K562 (cell line): ENCODE results near the gene GPR37L1. TPM values are rescaled to one million over a fixed set of nuclear protein-coding genes. Genes with fewer than 3 reads are reported as not detected.
A peak's percentile ranks its signal among the peaks of the same experiment; 100 is the strongest.

ENCODE experiments used
- CBX8 ChIP-seq: fragments of 200-600 bp; sonication (generic); IDR thresholded peaks from 2 replicates; pipeline ENCODE4 v1.6.1; 2012; ENCODE audit warnings: borderline replicate concordance, mixed run types, low read depth, mild to moderate bottlenecking, moderate library complexity, mixed read lengths, low read length, control low read depth, inconsistent platforms; ENCODE audit not compliant: poor library complexity, severe bottlenecking; ENCODE audit errors: extremely low read depth
- CEBPG ChIP-seq, 3 experiments: fragments of 200-800 bp in 1 of 3; sonication (Bioruptor generic) in 1 of 3; sonication (generic) in 1 of 3; formaldehyde crosslinking in 1 of 3; IDR thresholded peaks in 2 of 3; conservative IDR thresholded peaks in 1 of 3; 2 replicates each; pipeline versions ENCODE4 v1.6.1 to v1.8.0; 2016 to 2022; ENCODE audit warnings: missing compliant biosample characterization in 2 of 3, missing genetic modification characterization in 2 of 3, mild to moderate bottlenecking in 1 of 3, missing genetic modification reagents in 1 of 3
- CREBBP ChIP-seq: IDR thresholded peaks from one replicate; pipeline ENCODE4 v1.6.1; 2012; ENCODE audit warnings: low read depth, mild to moderate bottlenecking, control low read depth, inconsistent platforms, low read length
- FOXJ2 ChIP-seq: fragments of 200-800 bp; sonication (Bioruptor generic); IDR thresholded peaks from 2 replicates; pipeline ENCODE4 v1.6.1; 2016; ENCODE audit warnings: missing genetic modification characterization, missing compliant biosample characterization
- FOXP1 ChIP-seq: sonication (generic); formaldehyde crosslinking; IDR thresholded peaks from 2 replicates; pipeline ENCODE4 v1.8.0; 2022; ENCODE audit warnings: mild to moderate bottlenecking, missing genetic modification reagents
- HDGF ChIP-seq: fragments of 450-650 bp; IDR thresholded peaks from 2 replicates; pipeline ENCODE4 v1.6.1; 2016
- HEY1 ChIP-seq: fragments of 250-450 bp; sonication (Bioruptor Pico); IDR thresholded peaks from 2 replicates; pipeline ENCODE4 v1.5.0; 2020; ENCODE audit warnings: mild to moderate bottlenecking, moderate library complexity, borderline replicate concordance
- HLTF ChIP-seq: fragments of 450-650 bp; IDR thresholded peaks from 2 replicates; pipeline ENCODE4 v1.6.1; 2016
- ILK ChIP-seq: fragments of 450-650 bp; IDR thresholded peaks from 2 replicates; pipeline ENCODE4 v1.6.1; 2016; ENCODE audit warnings: missing genetic modification characterization, low read depth, mild to moderate bottlenecking, missing compliant biosample characterization, moderate library complexity, borderline replicate concordance
- MTA1 ChIP-seq: fragments of 450-650 bp; IDR thresholded peaks from 2 replicates; pipeline ENCODE4 v1.6.1; 2017; ENCODE audit warnings: borderline replicate concordance
- PML ChIP-seq: IDR thresholded peaks from 2 replicates; pipeline ENCODE4 v1.6.1; 2012; ENCODE audit warnings: low read length, inconsistent platforms
- RAD51 ChIP-seq: fragments of 450-650 bp; IDR thresholded peaks from 2 replicates; pipeline ENCODE4 v1.7.1; 2016; ENCODE audit warnings: low read depth, mild to moderate bottlenecking, borderline replicate concordance
- SETDB1 ChIP-seq: IDR thresholded peaks from one replicate; pipeline ENCODE4 v1.6.1; 2012; ENCODE audit warnings: low read length, control low read depth, inconsistent platforms
- ZNF134 ChIP-seq: fragments of 250-450 bp; sonication (Bioruptor Pico); conservative IDR thresholded peaks from 2 replicates; pipeline ENCODE4 v1.4.0; 2020
- ZNF146 ChIP-seq: IDR thresholded peaks from one replicate; pipeline ENCODE4 v1.6.1; 2018; ENCODE audit warnings: missing compliant biosample characterization; ENCODE audit not compliant: unreplicated experiment
- polyA plus RNA-seq, 8 experiments: library from polyadenylated mRNA; depleted of rRNA in 4 of 8; stranded (reverse) in 5 of 8; unstranded in 3 of 8; fragments of >200 nt; fragmentation: Nextera tagmentation in 2 of 8; fragmentation: Illumina TruSeq in 1 of 8; extraction: Ambion mirVana in 2 of 8; extraction: Trizol in 1 of 8; gene quantifications; 2 replicates each; pipeline versions ENCODE4 v1.2.1 to v1.2.3, GENCODE V29; 2011 to 2014; ENCODE audit warnings: inconsistent platforms in 1 of 8, missing spikeins in 1 of 8
- total RNA-seq, 7 experiments: library from RNA; depleted of rRNA in 6 of 7; stranded (reverse); fragments of >200 nt in 6 of 7; fragmentation: Illumina TruSeq in 2 of 7; extraction: Trizol in 2 of 7; gene quantifications; 2 replicates each; pipeline versions ENCODE4 v1.2.1 to v1.2.3, GENCODE V29; 2011 to 2021; ENCODE audit warnings: low replicate concordance in 1 of 7
- TF ChIP-seq, protein P1 (sequence below): sonication (generic); formaldehyde crosslinking; IDR thresholded peaks from 2 replicates; pipeline ENCODE4 v1.8.1; 2022; ENCODE audit warnings: missing genetic modification reagents
- TF ChIP-seq, protein P2 (sequence below): fragments of 250-450 bp; sonication (Bioruptor Pico); IDR thresholded peaks from 2 replicates; pipeline ENCODE4 v1.5.0; 2020; ENCODE audit warnings: mild to moderate bottlenecking, borderline replicate concordance
- TF ChIP-seq, protein P3 (sequence below): sonication (generic); formaldehyde crosslinking; IDR thresholded peaks from 2 replicates; pipeline ENCODE4 v1.8.0; 2023; ENCODE audit warnings: missing genetic modification reagents, mild to moderate bottlenecking, borderline replicate concordance

The GPR37L1 gene
- total and polyA plus RNA-seq, 9 of the 15 experiments (the other 6 are each of a cell fraction or from before 2014, with no cell fraction given), result not detected

DNA sequence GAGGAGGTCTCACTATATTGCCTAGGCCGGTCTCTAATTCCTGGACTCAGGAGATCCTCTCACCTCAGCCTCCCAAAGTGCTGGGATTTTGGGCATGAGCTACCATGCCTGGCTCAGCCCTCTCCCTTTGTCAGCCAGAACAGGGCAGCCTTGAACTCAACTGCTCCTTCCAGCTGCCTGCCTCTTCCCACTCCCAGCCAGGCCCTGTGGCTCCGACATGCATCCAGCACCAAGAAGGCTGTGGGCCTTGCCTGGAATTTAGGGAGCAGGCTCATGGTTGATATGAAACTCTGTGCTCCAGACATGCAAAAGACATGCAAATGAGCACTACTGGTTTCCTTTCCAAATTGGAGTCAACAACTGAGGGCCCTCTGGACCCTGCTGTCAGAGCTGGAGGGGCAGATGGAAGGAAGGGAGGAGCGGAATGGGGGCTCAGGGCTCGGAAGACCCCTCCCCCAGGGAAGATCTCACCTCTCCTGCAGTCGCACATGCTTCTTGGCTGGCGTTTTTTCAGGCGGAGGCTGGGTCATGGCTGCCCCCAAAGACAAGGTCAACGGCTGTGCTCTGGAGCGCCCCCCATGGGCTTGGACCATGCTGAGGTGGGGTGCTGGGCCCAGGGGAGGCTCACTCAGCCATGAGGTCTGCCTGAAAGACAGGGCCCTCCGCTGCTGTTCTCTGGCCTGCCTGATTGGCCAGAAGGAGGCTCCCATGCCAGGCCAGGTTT lies 36.3 kb downstream of the GPR37L1 start (continued):
- TF ChIP-seq, protein P1, sequence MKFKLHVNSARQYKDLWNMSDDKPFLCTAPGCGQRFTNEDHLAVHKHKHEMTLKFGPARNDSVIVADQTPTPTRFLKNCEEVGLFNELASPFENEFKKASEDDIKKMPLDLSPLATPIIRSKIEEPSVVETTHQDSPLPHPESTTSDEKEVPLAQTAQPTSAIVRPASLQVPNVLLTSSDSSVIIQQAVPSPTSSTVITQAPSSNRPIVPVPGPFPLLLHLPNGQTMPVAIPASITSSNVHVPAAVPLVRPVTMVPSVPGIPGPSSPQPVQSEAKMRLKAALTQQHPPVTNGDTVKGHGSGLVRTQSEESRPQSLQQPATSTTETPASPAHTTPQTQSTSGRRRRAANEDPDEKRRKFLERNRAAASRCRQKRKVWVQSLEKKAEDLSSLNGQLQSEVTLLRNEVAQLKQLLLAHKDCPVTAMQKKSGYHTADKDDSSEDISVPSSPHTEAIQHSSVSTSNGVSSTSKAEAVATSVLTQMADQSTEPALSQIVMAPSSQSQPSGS (CRISPR knock-in tag), result no peak
- no peak for TF ChIP-seq CREBBP
- no peak for TF ChIP-seq ZNF134 (CRISPR knock-in tag)
- TF ChIP-seq ZNF146 (CRISPR knock-in tag), result no peak
- TF ChIP-seq RAD51, result peak; percentile 12; the same call in 1 of the 2 replicates
- TF ChIP-seq SETDB1, result no peak
- no peak for TF ChIP-seq HDGF
- TF ChIP-seq CEBPG (CRISPR knock-in tag; IDR thresholded peaks at IDR 0.05), result no peak
- TF ChIP-seq CEBPG (tag; conservative IDR thresholded peaks at IDR 0.05 in 1 of 2, IDR thresholded peaks at IDR 0.05 in 1 of 2), result no peak
- peak; percentile 52; the same call in 1 of the 2 replicates for TF ChIP-seq FOXJ2 (tag)
- TF ChIP-seq CBX8, result no peak
- TF ChIP-seq PML, result no peak; the same call in 1 of the 2 replicates
- 0 out of 2 replicates have a peak, but pooled peaks have one; percentile 34 for TF ChIP-seq HLTF
- no peak; the same call in none of the 2 replicates for TF ChIP-seq FOXP1 (CRISPR knock-in tag)
- no peak for TF ChIP-seq ILK (tag)
- no peak for TF ChIP-seq HEY1 (CRISPR knock-in tag)
- TF ChIP-seq, protein P2, sequence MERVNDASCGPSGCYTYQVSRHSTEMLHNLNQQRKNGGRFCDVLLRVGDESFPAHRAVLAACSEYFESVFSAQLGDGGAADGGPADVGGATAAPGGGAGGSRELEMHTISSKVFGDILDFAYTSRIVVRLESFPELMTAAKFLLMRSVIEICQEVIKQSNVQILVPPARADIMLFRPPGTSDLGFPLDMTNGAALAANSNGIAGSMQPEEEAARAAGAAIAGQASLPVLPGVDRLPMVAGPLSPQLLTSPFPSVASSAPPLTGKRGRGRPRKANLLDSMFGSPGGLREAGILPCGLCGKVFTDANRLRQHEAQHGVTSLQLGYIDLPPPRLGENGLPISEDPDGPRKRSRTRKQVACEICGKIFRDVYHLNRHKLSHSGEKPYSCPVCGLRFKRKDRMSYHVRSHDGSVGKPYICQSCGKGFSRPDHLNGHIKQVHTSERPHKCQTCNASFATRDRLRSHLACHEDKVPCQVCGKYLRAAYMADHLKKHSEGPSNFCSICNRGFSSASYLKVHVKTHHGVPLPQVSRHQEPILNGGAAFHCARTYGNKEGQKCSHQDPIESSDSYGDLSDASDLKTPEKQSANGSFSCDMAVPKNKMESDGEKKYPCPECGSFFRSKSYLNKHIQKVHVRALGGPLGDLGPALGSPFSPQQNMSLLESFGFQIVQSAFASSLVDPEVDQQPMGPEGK, result 0 out of 2 replicates have a peak, but pooled peaks have one; percentile 8
- TF ChIP-seq, protein P3, sequence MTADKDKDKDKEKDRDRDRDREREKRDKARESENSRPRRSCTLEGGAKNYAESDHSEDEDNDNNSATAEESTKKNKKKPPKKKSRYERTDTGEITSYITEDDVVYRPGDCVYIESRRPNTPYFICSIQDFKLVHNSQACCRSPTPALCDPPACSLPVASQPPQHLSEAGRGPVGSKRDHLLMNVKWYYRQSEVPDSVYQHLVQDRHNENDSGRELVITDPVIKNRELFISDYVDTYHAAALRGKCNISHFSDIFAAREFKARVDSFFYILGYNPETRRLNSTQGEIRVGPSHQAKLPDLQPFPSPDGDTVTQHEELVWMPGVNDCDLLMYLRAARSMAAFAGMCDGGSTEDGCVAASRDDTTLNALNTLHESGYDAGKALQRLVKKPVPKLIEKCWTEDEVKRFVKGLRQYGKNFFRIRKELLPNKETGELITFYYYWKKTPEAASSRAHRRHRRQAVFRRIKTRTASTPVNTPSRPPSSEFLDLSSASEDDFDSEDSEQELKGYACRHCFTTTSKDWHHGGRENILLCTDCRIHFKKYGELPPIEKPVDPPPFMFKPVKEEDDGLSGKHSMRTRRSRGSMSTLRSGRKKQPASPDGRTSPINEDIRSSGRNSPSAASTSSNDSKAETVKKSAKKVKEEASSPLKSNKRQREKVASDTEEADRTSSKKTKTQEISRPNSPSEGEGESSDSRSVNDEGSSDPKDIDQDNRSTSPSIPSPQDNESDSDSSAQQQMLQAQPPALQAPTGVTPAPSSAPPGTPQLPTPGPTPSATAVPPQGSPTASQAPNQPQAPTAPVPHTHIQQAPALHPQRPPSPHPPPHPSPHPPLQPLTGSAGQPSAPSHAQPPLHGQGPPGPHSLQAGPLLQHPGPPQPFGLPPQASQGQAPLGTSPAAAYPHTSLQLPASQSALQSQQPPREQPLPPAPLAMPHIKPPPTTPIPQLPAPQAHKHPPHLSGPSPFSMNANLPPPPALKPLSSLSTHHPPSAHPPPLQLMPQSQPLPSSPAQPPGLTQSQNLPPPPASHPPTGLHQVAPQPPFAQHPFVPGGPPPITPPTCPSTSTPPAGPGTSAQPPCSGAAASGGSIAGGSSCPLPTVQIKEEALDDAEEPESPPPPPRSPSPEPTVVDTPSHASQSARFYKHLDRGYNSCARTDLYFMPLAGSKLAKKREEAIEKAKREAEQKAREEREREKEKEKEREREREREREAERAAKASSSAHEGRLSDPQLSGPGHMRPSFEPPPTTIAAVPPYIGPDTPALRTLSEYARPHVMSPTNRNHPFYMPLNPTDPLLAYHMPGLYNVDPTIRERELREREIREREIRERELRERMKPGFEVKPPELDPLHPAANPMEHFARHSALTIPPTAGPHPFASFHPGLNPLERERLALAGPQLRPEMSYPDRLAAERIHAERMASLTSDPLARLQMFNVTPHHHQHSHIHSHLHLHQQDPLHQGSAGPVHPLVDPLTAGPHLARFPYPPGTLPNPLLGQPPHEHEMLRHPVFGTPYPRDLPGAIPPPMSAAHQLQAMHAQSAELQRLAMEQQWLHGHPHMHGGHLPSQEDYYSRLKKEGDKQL, result peak; percentile 97
- TF ChIP-seq MTA1, result no peak
